ENCODE data around the gene PSD4.

Gene PSD4

DNA sequence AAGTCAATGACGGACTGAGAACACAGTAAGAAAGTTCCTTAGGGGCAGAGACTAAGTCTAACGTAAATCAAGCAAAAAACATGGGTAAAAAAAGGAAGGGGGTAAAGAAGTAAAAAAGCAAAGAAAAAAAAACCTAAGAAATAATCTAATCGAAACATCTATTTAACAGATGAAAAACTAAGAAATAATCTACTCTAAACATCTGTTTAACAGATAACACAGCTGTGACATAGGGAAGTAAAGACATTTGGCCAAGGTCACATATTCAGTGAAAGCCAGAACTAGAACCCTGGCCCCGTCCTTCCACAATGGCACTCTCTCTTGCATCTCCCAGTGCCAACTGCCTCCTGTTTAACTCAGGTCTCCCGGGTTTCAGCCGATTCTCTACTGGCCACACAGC is 48.1 kb downstream of the PSD4 start:
- Histone ChIP-seq H3K4me3 (ENCODE audit: low read length) (no peak overlapping the region), H3K27me3 (replicated peaks; ENCODE audit: insufficient read depth, low read length) (no peaks in the 10 kb centered on the region), H2AFZ (ENCODE audit: low read length) (no peak overlapping the region), H3K4me1 (ENCODE audit: low read length) (no peaks in the 10 kb centered on the region), H3K4me2 (ENCODE audit: low read depth, low read length) (no peak overlapping the region), H3K79me2 (ENCODE audit: low read length) (no peaks in the 10 kb centered on the region), H3K9me2 (replicated peaks; ENCODE audit: insufficient read depth, low read length) (no peaks in the 10 kb centered on the region), H3F3A (ENCODE audit: insufficient read depth, low read length) (no peaks in the 10 kb centered on the region), H3K9me3 (replicated peaks; ENCODE audit: insufficient read depth, low read length) (no peaks in the 10 kb centered on the region), H3K9ac (ENCODE audit: low read length) (no peak overlapping the region), H3K27ac (ENCODE audit: low read length) (no peak overlapping the region), H3K36me3 (replicated peaks; ENCODE audit: insufficient read depth, low read length) (no peaks in the 10 kb centered on the region), H4K20me1 (ENCODE audit: insufficient read depth, low read length) (no peaks in the 10 kb centered on the region)
- TF ChIP-seq, protein P1, sequence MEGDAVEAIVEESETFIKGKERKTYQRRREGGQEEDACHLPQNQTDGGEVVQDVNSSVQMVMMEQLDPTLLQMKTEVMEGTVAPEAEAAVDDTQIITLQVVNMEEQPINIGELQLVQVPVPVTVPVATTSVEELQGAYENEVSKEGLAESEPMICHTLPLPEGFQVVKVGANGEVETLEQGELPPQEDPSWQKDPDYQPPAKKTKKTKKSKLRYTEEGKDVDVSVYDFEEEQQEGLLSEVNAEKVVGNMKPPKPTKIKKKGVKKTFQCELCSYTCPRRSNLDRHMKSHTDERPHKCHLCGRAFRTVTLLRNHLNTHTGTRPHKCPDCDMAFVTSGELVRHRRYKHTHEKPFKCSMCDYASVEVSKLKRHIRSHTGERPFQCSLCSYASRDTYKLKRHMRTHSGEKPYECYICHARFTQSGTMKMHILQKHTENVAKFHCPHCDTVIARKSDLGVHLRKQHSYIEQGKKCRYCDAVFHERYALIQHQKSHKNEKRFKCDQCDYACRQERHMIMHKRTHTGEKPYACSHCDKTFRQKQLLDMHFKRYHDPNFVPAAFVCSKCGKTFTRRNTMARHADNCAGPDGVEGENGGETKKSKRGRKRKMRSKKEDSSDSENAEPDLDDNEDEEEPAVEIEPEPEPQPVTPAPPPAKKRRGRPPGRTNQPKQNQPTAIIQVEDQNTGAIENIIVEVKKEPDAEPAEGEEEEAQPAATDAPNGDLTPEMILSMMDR (IDR thresholded peaks at IDR 0.05; ENCODE audit: low read length) = no peak
- TF ChIP-seq EZH2 (optimal IDR thresholded peaks at IDR 0.05; ENCODE audit: low read depth, low read length) = no peak
- no peak for TF ChIP-seq EZH2phosphoT487 (IDR thresholded peaks at IDR 0.05; ENCODE audit: low read length)
- DNase-seq = no peak

DNA sequence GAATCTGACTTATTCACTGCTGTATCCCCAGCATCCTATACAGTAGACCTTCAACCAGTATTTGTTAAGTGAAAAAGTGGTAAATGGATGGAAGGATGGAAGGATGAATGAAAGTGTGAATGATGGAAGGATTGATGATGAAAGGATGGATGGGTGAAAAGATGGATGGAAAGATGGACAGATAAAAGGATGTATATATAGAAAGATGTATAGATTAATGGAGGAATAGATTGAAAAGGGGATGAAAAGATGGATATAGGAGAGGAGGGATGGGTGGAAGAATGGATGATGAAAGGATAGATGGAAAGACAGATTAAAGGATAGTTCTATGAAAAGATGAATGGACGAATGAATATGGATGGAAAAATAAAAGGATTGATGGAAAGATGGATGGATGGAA is 50.0 kb downstream of the PSD4 start:
- H3K9me2 ChIP-seq (replicated peaks; ENCODE audit: insufficient read depth, low read length) = no peaks in the 10 kb centered on the region
- no peaks in the 10 kb centered on the region for H3K27me3 ChIP-seq (replicated peaks; ENCODE audit: insufficient read depth, low read length)
- no peak overlapping the region for H3K4me3 ChIP-seq (ENCODE audit: low read length)
- DNase-seq = no peak
- H3K79me2 ChIP-seq (ENCODE audit: low read length) = no peaks in the 10 kb centered on the region
- no peaks in the 10 kb centered on the region for H3F3A ChIP-seq (ENCODE audit: insufficient read depth, low read length)
- TF ChIP-seq, protein P1 (IDR thresholded peaks at IDR 0.05; ENCODE audit: low read length) = no peak
- TF ChIP-seq EZH2 (optimal IDR thresholded peaks at IDR 0.05; ENCODE audit: low read depth, low read length) (no peak), EZH2phosphoT487 (IDR thresholded peaks at IDR 0.05; ENCODE audit: low read length) (no peak)
- H3K9ac ChIP-seq (ENCODE audit: low read length) = no peak overlapping the region
- no peaks in the 10 kb centered on the region for H3K36me3 ChIP-seq (replicated peaks; ENCODE audit: insufficient read depth, low read length)
- no peaks in the 10 kb centered on the region for H3K4me1 ChIP-seq (ENCODE audit: low read length)
- no peaks in the 10 kb centered on the region for H3K9me3 ChIP-seq (replicated peaks; ENCODE audit: insufficient read depth, low read length)
- no peaks in the 10 kb centered on the region for H4K20me1 ChIP-seq (ENCODE audit: insufficient read depth, low read length)
- H3K27ac ChIP-seq (ENCODE audit: low read length) = no peak overlapping the region
- H2AFZ ChIP-seq (ENCODE audit: low read length) = no peak overlapping the region
- no peak overlapping the region for H3K4me2 ChIP-seq (ENCODE audit: low read depth, low read length)

DNA sequence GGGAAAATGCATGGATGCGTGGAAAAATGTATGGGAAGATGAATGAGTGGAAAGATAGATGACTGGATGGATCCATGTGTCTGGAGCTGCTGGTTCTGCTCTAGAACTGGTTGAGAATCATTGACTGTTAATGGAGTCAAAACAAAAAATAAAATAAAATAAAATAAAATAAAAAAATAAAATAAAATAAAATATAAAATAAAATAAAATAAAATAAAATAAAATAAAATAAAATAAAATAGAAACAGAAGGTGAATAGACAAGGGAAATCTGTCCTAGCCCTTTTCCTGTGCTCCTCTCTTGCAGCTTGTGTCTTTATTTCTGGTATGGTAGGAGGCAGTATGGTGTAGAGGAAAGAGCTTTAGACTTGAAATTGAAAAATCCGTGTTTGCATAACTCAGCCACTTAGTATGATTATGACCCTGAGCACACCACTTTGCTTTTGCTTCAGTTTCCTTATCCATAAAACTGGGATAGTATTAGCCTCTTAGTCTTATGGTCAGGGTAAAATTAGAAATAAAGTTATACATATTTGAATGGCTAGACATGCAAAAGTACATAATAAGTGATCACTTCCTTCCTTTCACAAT is 51.0 kb downstream of the PSD4 start:
- Histone ChIP-seq H3K9me2 (replicated peaks; ENCODE audit: insufficient read depth, low read length) (no peaks in the 10 kb centered on the region), H3K9me3 (replicated peaks; ENCODE audit: insufficient read depth, low read length) (no peaks in the 10 kb centered on the region), H3K4me1 (ENCODE audit: low read length) (no peaks in the 10 kb centered on the region), H2AFZ (ENCODE audit: low read length) (no peak overlapping the region), H3K27ac (ENCODE audit: low read length) (no peak overlapping the region), H4K20me1 (ENCODE audit: insufficient read depth, low read length) (no peaks in the 10 kb centered on the region), H3K27me3 (replicated peaks; ENCODE audit: insufficient read depth, low read length) (no peaks in the 10 kb centered on the region), H3K4me3 (ENCODE audit: low read length) (no peak overlapping the region), H3F3A (ENCODE audit: insufficient read depth, low read length) (no peaks in the 10 kb centered on the region), H3K9ac (ENCODE audit: low read length) (no peak overlapping the region), H3K36me3 (replicated peaks; ENCODE audit: insufficient read depth, low read length) (no peaks in the 10 kb centered on the region), H3K4me2 (ENCODE audit: low read depth, low read length) (no peak overlapping the region), H3K79me2 (ENCODE audit: low read length) (no peaks in the 10 kb centered on the region)
- no peak for DNase-seq
- TF ChIP-seq EZH2 (optimal IDR thresholded peaks at IDR 0.05; ENCODE audit: low read depth, low read length) (no peak), EZH2phosphoT487 (IDR thresholded peaks at IDR 0.05; ENCODE audit: low read length) (no peak)
- TF ChIP-seq, protein P1 (IDR thresholded peaks at IDR 0.05; ENCODE audit: low read length) = no peak
